ENCODE measurements around the gene TMPRSS2. TPM values are rescaled to one million over a fixed set of nuclear protein-coding genes. Genes with fewer than 3 reads are reported as not detected.

TMPRSS2 gene
- polyA plus RNA-seq, 4 donors: 33.0 to 46.1 (median 37.8) TPM

DNA sequence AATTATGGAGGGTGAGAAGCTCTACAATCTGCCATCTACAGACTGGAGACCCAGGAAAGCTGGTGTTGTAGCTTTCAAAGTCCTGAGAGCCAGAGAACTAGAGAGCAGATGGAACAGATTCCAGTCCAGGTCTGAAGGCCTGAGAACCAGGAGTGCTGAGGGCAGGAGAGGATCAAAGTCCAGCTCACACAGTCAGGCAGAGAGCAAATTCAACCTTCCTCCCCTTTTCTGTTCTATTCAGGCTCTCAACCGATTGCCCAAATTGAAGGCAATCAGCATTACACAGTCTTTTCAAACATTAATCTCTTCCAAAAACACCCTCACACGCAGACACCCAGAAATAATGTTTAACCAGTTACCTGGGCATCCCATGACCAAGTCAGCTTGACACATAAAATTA is 2.5 kb upstream of the TMPRSS2 start:
- DNase-seq (ENCODE audit: low read depth in 4 of 4, low spot score in 2 of 4): no peak

DNA sequence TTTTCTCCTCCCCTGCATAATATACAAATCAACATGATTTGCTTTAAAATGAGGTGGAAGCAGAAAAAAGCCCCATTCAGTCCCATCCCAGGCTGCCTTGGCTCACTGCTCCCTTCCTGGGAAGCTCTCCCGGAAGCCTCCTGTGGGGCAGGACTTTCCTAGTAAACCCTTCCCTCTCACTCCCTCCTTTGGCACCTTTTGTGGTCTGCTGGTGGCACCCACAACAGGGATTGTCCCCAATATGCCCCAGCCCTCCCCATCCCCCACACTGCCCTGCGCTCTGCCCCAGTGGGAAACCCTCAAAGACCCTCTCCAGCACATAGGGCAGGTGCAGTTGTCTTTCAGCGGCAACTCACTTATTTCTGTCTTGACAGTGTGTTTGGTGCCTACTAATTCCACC is 1.8 kb upstream of the TMPRSS2 start:
- DNase-seq (ENCODE audit: low read depth in 4 of 4, low spot score in 2 of 4): no peak

DNA sequence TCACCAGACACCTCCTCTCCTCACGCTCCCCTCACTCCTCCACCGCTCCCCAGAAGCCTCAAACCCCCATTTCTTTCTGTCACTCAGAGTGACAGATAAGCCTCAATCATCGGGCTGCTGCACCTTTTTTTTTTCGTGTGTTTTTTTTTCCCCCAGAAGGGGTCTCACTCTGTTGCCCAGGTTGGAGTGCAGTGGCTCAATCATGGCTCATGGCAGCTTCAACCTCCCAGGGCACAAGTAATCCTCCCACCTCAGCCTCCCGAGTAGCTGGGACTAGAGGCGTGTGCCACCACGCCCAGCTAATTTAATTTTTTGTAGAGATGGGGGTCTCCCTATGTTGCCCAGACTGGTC is 1.2 kb upstream of the TMPRSS2 start:
- DNase-seq (ENCODE audit: low read depth in 4 of 4, low spot score in 2 of 4): no peak

- no peak for DNase-seq (ENCODE audit: low read depth in 4 of 4, low spot score in 2 of 4)
Measured at GRCh38 chr21:41508415-41509144, 622 bp upstream of the TMPRSS2 start.

GRCh38 chr21:41506611-41507520 is 1.1 kb downstream of the TMPRSS2 start:
- DNase-seq (ENCODE audit: low read depth in 4 of 4, low spot score in 2 of 4): no peak

- DNase-seq (ENCODE audit: low read depth in 4 of 4, low spot score in 2 of 4): no peak
Measured at GRCh38 chr21:41506005-41506594, 1.9 kb downstream of the TMPRSS2 start.

GRCh38 chr21:41504030-41504429 is 3.9 kb downstream of the TMPRSS2 start:
- DNase-seq (ENCODE audit: low read depth in 4 of 4, low spot score in 2 of 4): no peak

DNA sequence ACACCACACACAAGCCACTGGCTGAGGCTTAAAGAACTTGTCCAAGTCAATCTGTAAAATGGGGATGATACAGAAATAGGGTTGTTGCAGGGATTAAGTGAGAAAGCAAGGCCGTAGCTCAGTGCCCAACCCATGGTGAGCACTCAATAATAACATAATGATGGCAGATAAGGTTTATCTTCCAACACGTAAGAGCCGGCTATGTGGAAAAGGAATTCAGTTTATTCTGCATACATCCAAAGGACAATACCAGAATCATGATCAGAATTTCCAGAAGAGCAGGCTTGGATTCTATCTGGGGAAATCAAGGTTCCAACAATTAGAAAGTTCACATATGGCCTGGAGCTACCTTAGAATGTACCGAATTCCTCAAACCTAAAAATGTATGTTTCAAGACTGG is 4.6 kb downstream of the TMPRSS2 start:
- DNase-seq (ENCODE audit: low read depth in 4 of 4, low spot score in 2 of 4): no peak

DNA sequence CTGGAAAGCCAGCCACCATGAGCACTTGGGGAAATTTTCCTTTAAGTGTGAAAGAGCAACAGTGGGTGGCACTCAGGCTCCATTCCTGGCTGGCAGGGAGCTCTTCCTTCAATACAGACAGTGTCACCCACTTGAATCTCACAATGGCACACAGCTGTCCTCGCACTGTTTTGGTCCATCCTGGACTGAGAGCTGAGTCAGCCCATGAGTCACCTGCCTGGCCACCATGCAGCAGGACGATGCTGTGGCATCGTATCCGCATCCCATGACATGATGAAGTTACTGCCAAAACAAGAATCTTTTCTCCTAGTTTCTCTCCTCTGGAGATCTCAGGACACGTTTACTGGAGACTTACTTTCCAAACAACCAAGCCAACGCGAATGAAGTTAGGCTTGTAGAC is 6.0 kb downstream of the TMPRSS2 start:
- no peak for DNase-seq (ENCODE audit: low read depth in 4 of 4, low spot score in 2 of 4)

DNA sequence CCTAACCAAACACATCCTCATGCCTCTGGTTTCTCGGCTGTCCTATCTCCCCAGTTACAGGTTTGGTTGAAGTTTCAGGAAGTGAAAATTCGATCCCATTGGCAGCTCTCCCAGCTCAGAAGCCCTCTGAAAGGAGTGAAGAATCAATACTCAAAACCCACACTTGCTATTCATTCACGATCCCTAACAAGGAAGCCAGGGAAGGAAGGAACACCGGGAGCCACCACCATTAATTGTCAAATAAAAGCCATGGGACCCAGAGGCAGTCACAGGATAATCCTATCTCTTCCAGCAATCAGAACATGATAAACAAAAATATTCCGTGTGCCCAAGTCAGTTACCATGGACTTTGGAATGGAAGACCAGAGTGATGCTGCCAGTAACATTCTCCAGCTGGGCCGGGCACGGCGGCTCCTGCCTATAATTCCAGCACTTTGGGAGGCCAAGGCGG is 7.0 kb downstream of the TMPRSS2 start:
- DNase-seq (ENCODE audit: low read depth in 4 of 4, low spot score in 2 of 4): no peak

- no peak for DNase-seq (ENCODE audit: low read depth in 4 of 4, low spot score in 2 of 4)
Measured at GRCh38 chr21:41500363-41500762, 7.6 kb downstream of the TMPRSS2 start.

DNA sequence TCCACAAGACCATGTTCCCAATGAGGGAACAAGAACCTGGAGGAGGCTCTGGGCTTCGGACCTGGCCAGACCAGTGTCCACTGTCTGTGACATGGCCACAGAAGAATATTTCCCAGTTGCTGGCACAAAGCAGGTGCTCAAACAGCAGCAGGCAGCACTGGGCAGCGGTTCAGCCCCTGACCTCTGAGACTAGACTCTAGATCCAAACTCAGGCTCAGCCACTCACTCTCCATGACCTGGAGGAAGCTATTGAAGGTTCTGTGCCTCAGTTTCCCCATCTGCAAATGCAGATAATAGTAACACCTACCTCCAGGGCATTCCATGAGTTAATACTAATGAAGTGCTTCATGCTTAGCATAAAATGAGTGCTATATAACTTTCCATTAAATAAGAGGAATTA is 8.0 kb downstream of the TMPRSS2 start:
- no peak for DNase-seq (ENCODE audit: low read depth in 4 of 4, low spot score in 2 of 4)

- DNase-seq (ENCODE audit: low read depth in 4 of 4, low spot score in 2 of 4): no peak
Measured at GRCh38 chr21:41497788-41498187, 10.2 kb downstream of the TMPRSS2 start.

DNA sequence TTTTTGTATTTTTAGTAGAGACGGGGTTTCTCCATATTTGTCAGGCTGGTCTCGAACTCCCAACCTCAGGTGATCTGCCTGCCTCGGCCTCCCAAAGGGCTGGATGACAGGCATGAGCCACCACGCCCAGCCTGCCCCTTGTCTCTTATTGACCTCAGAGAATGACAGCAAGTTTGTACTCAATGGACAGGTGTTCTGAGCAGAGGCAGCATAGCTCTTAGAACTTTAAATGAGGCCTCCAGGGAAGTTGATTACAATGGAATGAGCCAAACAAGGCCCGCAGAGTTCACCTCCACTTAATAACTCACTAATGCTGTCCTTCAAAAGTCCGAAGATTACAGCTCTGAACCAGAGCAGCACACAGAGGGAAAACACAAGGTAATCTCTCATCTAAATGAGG is 10.9 kb downstream of the TMPRSS2 start:
- DNase-seq (ENCODE audit: low read depth in 4 of 4, low spot score in 2 of 4): no peak

DNA sequence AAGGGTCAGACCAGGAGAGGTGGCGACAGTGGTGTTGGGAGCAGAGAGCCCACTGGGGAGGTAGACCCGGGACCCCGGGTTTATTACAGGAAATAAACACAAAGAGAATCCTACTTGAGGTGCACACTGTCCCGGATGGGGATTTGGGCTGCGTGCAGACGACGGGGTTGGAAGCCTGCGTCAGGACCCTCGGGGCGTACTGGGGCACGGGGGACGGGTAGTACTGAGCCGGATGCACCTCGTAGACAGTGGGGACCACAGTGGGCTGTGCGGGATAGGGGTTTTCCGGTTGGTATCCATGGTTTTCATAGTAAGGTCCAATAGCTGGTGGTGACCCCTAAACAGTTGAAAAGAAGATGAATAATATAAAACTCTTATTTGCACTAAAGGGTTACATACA is 13.7 kb downstream of the TMPRSS2 start:
- DNase-seq (ENCODE audit: low read depth in 4 of 4, low spot score in 2 of 4): no peak

GRCh38 chr21:41491412-41491811 is 16.5 kb downstream of the TMPRSS2 start:
- no peak for DNase-seq (ENCODE audit: low read depth in 4 of 4, low spot score in 2 of 4)

DNA sequence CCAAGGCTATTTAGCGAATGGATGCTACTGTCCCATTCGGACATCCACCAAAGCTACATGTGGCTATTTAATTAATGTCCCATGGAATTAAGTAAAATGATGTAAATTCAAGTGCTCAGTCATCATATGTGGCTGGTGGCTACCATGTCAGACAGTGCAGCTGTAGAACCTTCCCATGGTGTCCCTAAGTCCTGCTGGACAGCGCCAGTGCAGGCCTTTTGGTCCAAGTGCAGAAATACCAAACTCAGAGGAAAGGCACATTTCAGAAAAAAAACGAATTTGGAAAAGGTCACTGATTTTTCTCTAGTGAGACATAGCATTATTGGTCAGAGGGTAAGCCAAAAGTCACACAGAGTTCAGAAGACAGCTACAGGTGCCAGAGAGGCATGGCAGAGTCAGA is 17.6 kb downstream of the TMPRSS2 start:
- DNase-seq (ENCODE audit: low read depth in 4 of 4, low spot score in 2 of 4): no peak

DNA sequence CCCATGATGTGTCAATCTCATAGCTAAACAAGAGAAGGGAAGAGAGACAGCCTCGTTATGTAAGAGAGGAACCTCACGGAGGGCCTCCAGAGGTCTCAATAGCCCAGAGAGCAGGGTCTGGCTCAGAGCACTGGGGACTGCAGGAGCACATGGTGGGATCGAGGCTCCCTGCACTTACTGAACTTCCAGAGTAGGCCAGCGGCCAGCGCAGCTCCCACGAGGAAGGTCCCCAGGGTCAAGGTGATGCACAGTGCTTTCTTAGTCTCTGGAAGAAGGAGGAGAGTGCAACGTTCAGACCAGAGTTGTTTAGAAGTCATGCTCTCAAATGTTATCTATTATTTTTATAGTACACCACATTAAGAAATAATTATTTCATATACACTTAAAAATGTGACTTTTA is 18.6 kb downstream of the TMPRSS2 start:
- DNase-seq (ENCODE audit: low read depth in 4 of 4, low spot score in 2 of 4): no peak

DNA sequence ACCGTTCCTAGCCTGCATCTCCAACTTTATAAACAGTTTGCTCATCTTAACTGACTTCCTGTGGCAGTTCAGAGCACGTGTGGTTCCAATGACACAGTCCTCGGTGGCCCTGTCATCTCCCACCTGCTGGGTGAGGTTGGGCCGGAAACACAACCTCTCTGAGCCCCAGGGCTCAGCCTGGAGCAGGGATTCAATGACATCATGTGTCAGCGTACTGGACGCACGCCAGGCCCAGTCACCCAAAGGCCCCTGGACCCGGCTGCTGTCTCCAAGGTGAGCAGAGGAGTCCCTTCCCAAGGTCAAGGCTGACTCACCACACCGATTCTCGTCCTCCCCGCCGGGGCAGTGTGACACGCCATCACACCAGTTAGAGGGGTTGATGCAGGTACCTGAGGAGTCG is 19.9 kb downstream of the TMPRSS2 start:
- DNase-seq (ENCODE audit: low read depth in 4 of 4, low spot score in 2 of 4): no peak

DNA sequence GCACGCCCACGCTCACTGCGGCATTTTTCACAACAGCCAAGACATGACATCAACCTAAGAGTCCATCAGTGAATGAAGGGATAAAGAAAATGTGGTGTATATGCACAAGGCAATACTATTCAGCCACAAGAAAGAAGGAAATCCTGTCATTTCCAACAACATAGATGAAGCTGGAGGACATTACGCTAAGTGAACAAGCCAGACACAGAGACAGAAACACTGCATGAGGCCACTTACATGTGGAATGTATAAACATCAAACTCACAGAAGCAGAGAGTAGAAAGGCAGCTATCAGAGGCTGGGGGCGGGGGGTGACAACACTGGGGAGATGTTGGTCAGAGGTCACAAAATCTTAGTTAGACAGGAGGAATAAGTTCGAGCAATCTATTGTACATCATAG is 20.9 kb downstream of the TMPRSS2 start:
- no peak for DNase-seq (ENCODE audit: low read depth in 4 of 4, low spot score in 2 of 4)

DNA sequence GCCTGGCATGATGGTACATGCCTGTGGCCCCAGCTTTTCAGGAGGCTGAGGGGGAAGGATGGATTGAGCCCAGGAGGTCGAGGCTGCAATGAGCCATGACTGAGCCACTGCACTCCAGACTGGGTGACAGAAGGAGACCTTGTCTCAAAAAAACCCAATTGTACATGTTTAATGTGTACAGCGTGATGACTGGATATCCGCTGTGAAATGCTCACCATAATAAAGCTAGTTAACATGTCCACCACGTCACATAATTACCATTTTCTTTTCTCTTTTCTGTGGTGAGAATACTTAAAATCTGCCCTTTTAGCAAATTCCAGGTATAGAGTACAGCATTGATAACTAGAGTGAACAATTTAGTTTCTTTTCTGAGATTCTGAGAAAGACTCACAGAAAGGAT is 24.0 kb downstream of the TMPRSS2 start:
- DNase-seq (ENCODE audit: low read depth in 4 of 4, low spot score in 2 of 4): no peak

DNA sequence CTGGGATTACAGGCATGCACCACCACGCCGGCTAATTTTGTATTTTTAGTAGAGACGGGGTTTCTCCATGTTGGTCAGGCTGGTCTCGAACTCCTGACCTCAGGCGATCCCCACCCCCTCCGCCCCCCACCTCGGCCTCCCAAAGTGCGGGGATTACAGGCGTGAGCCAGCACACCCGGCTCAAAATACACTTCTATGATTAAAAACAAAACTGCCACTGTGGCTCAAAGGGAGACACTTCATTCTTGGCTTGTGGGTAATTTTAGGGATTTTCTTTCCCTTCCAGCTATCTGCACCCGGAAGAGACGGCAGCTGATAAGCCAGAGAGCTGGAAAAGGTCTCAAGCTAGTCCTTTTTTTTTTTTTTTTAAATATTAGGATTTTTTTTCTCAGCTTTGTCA is 24.5 kb downstream of the TMPRSS2 start:
- DNase-seq (ENCODE audit: low read depth in 4 of 4, low spot score in 2 of 4): no peak
